H1 (cell line): Measurements from ENCODE around the gene AP3B2. TPM values are rescaled to one million over a fixed set of nuclear protein-coding genes. Genes with fewer than 3 reads are reported as not detected.
A peak's percentile ranks its signal among the peaks of the same experiment; 100 is the strongest.

Source experiments
- CTCF ChIA-PET: fragments of 300-600 bp; sonication (Branson Sonifier 250); formaldehyde crosslinking; loops from one replicate; lab custom pipeline; 2021; ENCODE audit not compliant: partially characterized antibody; lab: Charles Lee
- POLR2A ChIA-PET: fragments of 300-600 bp; sonication (Branson Sonifier 250); formaldehyde crosslinking; loops from one replicate; lab custom pipeline; 2021; ENCODE audit warnings: inconsistent platforms; ENCODE audit not compliant: partially characterized antibody; lab: Charles Lee
- DNase-seq, 2 experiments: peaks; one replicate each; pipeline versions ENCODE4 v3.0.0 to v3.0.0-alpha.2; 2010 to 2022; ENCODE audit warnings: low spot score in 2 of 2, low read depth in 1 of 2, mixed read lengths in 1 of 2
- FAIRE-seq: peaks from 2 replicates; lab custom pipeline; 2011; peaks lifted over from hg19 to GRCh38; lab: Jason Lieb, UNC
- H2AFZ ChIP-seq: 2 replicates; pipeline ENCODE4 v1.8.1; 2012; ENCODE audit warnings: low read length, inconsistent platforms
- H2AK5ac ChIP-seq: 2 replicates; pipeline ENCODE4 v1.6.1; 2013; ENCODE audit warnings: low read depth, low read length
- H2BK120ac ChIP-seq: replicated peaks from 2 replicates; pipeline ENCODE3; 2013; ENCODE audit warnings: low read depth, low read length, inconsistent platforms
- H2BK12ac ChIP-seq: 2 replicates; pipeline ENCODE4 v1.6.1; 2013; ENCODE audit warnings: low read depth, low read length
- H2BK15ac ChIP-seq: 2 replicates; pipeline ENCODE4 v1.6.1; 2013; ENCODE audit warnings: low read length
- H2BK20ac ChIP-seq: 2 replicates; pipeline ENCODE4 v1.6.1; 2013; ENCODE audit warnings: low read length
- H2BK5ac ChIP-seq: 2 replicates; pipeline ENCODE4 v1.6.1; 2013; ENCODE audit warnings: low read depth, low read length
- H3K14ac ChIP-seq: 2 replicates; pipeline ENCODE4 v1.6.1; 2013; ENCODE audit warnings: inconsistent platforms; ENCODE audit not compliant: insufficient read length
- H3K18ac ChIP-seq: 2 replicates; pipeline ENCODE4 v1.6.1; 2013; ENCODE audit warnings: low read length; ENCODE audit errors: extremely low read depth
- H3K23ac ChIP-seq: 2 replicates; pipeline ENCODE4 v1.6.1; 2013; ENCODE audit warnings: inconsistent platforms; ENCODE audit not compliant: insufficient read length
- H3K23me2 ChIP-seq: 2 replicates; pipeline ENCODE4 v1.6.1; 2013; ENCODE audit warnings: low read depth, low read length
- H3K27ac ChIP-seq: 2 replicates; pipeline ENCODE4 v1.6.1; 2011; ENCODE audit warnings: low read depth, low read length, inconsistent platforms
- H3K27me3 ChIP-seq, 4 experiments: replicated peaks in 1 of 4; 1 replicate in 1 of 4; 2 replicates in 3 of 4; pipeline versions ENCODE4 v1.6.1 to v1.8.1; 2011 to 2013; ENCODE audit warnings: low read length in 3 of 4, mild to moderate bottlenecking in 3 of 4, inconsistent platforms in 2 of 4, mixed read lengths in 2 of 4, moderate library complexity in 1 of 4; ENCODE audit not compliant: control insufficient read depth in 3 of 4, insufficient read depth in 3 of 4; ENCODE audit errors: extremely low read depth in 1 of 4
- H3K36me3 ChIP-seq, 4 experiments: 2 replicates each; pipeline versions ENCODE4 v1.6.1 to v1.8.1; 2011 to 2013; ENCODE audit warnings: mild to moderate bottlenecking in 4 of 4, low read length in 3 of 4, moderate library complexity in 2 of 4, control low read depth in 1 of 4, inconsistent platforms in 1 of 4; ENCODE audit not compliant: insufficient read depth in 4 of 4, control insufficient read depth in 2 of 4
- H3K4ac ChIP-seq: replicated peaks from 2 replicates; pipeline ENCODE3; 2013; ENCODE audit warnings: low read length, low read depth, mixed read lengths, inconsistent platforms; ENCODE audit not compliant: insufficient read length
- H3K4me1 ChIP-seq, 4 experiments: replicated peaks in 1 of 4; 1 replicate in 1 of 4; 2 replicates in 3 of 4; pipeline versions ENCODE4 v1.6.1 to v1.8.1; 2011 to 2013; ENCODE audit warnings: low read length in 3 of 4, inconsistent platforms in 2 of 4, mixed read lengths in 1 of 4; ENCODE audit not compliant: insufficient read depth in 4 of 4, control insufficient read depth in 3 of 4
- H3K4me2 ChIP-seq, 2 experiments: 2 replicates each; pipeline versions ENCODE4 v1.6.1 to v1.8.1; 2011 to 2013; ENCODE audit warnings: low read depth in 2 of 2, low read length in 2 of 2, control low read depth in 1 of 2, inconsistent platforms in 1 of 2, mild to moderate bottlenecking in 1 of 2; ENCODE audit not compliant: insufficient read depth in 1 of 2
- H3K4me3 ChIP-seq, 4 experiments: fragments of 200-600, 300-600 bp in 1 of 4; sonication (generic), shearing (Covaris generic), sonication (Bioruptor Twin) in 1 of 4; 2 replicates each; pipeline versions ENCODE4 v1.5.1 to v1.8.1; 2011 to 2016; ENCODE audit warnings: low read length in 4 of 4, low read depth in 3 of 4, control low read depth in 2 of 4, inconsistent platforms in 2 of 4, mild to moderate bottlenecking in 2 of 4, mixed read lengths in 1 of 4, moderate library complexity in 1 of 4; ENCODE audit not compliant: insufficient read depth in 2 of 4; ENCODE audit errors: extremely low read depth in 1 of 4
- H3K56ac ChIP-seq: replicated peaks from 2 replicates; pipeline ENCODE3; 2013; ENCODE audit warnings: low read depth, mild to moderate bottlenecking, mixed read lengths, low read length, inconsistent platforms; ENCODE audit not compliant: insufficient read length
- H3K79me1 ChIP-seq: 2 replicates; pipeline ENCODE4 v1.6.1; 2013; ENCODE audit warnings: low read depth, low read length, control low read depth
- H3K79me2 ChIP-seq, 2 experiments: 2 replicates each; pipeline versions ENCODE4 v1.6.1 to v1.8.1; 2012 to 2013; ENCODE audit warnings: low read length in 2 of 2, mild to moderate bottlenecking in 2 of 2, inconsistent platforms in 1 of 2; ENCODE audit not compliant: insufficient read depth in 2 of 2, control insufficient read depth in 1 of 2
- H3K9ac ChIP-seq, 4 experiments: replicated peaks in 1 of 4; 1 replicate in 1 of 4; 2 replicates in 3 of 4; pipeline versions ENCODE4 v1.6.1 to v1.8.1; 2011 to 2013; ENCODE audit warnings: low read depth in 3 of 4, low read length in 3 of 4, control low read depth in 2 of 4, mild to moderate bottlenecking in 2 of 4, moderate library complexity in 2 of 4, inconsistent platforms in 1 of 4; ENCODE audit errors: extremely low read depth in 1 of 4
- H3K9me3 ChIP-seq, 2 experiments: 2 replicates each; pipeline versions ENCODE4 v1.6.1 to v1.8.1; 2012 to 2013; ENCODE audit warnings: mild to moderate bottlenecking in 2 of 2, moderate library complexity in 2 of 2, control low read depth in 1 of 2, inconsistent platforms in 1 of 2, low read depth in 1 of 2, low read length in 1 of 2, mixed read lengths in 1 of 2; ENCODE audit not compliant: insufficient read depth in 2 of 2
- H4K20me1 ChIP-seq, 2 experiments: replicated peaks in 1 of 2; 2 replicates each; pipeline versions ENCODE3 to v1.8.1; 2011 to 2013; ENCODE audit warnings: inconsistent platforms in 2 of 2, low read length in 2 of 2, mild to moderate bottlenecking in 1 of 2; ENCODE audit not compliant: insufficient read depth in 2 of 2, control insufficient read depth in 1 of 2
- H4K5ac ChIP-seq: 2 replicates; pipeline ENCODE4 v1.6.1; 2013; ENCODE audit warnings: low read length, low read depth, mixed read lengths, inconsistent platforms; ENCODE audit not compliant: insufficient read length
- H4K8ac ChIP-seq: 2 replicates; pipeline ENCODE4 v1.8.0; 2013; ENCODE audit warnings: mild to moderate bottlenecking, moderate library complexity, low read length, inconsistent platforms; ENCODE audit not compliant: insufficient read depth; ENCODE audit errors: extremely low read depth
- H4K91ac ChIP-seq: replicated peaks from 2 replicates; pipeline ENCODE3; 2013; ENCODE audit warnings: low read length, mixed read lengths, inconsistent platforms; ENCODE audit not compliant: insufficient read length
- CHD1 ChIP-seq: IDR thresholded peaks from 2 replicates; pipeline ENCODE4 v1.6.1; 2012; ENCODE audit warnings: low read depth, low read length, improper control_type of control experiment
- RAD21 ChIP-seq, 2 experiments: IDR thresholded peaks in 1 of 2; conservative IDR thresholded peaks in 1 of 2; 2 replicates each; pipeline ENCODE4 v1.6.1; 2011; ENCODE audit warnings: low read depth in 2 of 2, low read length in 2 of 2, improper control_type of control experiment in 1 of 2, inconsistent platforms in 1 of 2, mild to moderate bottlenecking in 1 of 2, moderate library complexity in 1 of 2
- ZNF274 ChIP-seq: IDR thresholded peaks from 2 replicates; pipeline ENCODE4 v1.7.0; 2012; ENCODE audit warnings: low read length, borderline replicate concordance; ENCODE audit errors: extremely low read depth
- WGBS, 2 experiments: shearing (Covaris generic) in 1 of 2; methylation state at CpG; one replicate each; pipeline versions ENCODE4 v1.1.6 to v1.1.7; 2013 to 2015; ENCODE audit warnings: low lambda C conversion rate in 2 of 2, mixed read lengths in 2 of 2, inconsistent platforms in 1 of 2, low coverage in 1 of 2, missing lambda C conversion rate in 1 of 2; ENCODE audit not compliant: insufficient replicate concordance in 2 of 2, insufficient coverage in 1 of 2, insufficient read length in 1 of 2; ENCODE audit errors: extremely low coverage in 1 of 2, missing lambda C conversion rate in 1 of 2; 5-methylcytosine and 5-hydroxymethylcytosine counted together
- polyA plus RNA-seq, 7 experiments: library from polyadenylated mRNA; depleted of rRNA in 3 of 7; stranded (reverse) in 5 of 7; unstranded in 2 of 7; fragments of >200 nt in 5 of 7; fragments of 200-250 nt in 2 of 7; gene quantifications; 1 replicate in 5 of 7; 2 replicates in 1 of 7; 4 replicates in 1 of 7; pipeline versions ENCODE4 v1.2.1 to v1.2.3, GENCODE V29; 2011 to 2013; ENCODE audit warnings: missing spikeins in 2 of 7, mixed read lengths in 2 of 7
- total RNA-seq: library from RNA; stranded (reverse); fragmentation: NEBNext Ultra II Directional; extraction: Animal tissue kit (Norgen Biotek cat#: 25700); gene quantifications from 2 replicates; pipeline ENCODE4 v1.2.1, GENCODE V29; 2021

The AP3B2 gene
- total and polyA plus RNA-seq, 2 of the 8 experiments (the other 6 are each of a cell fraction or from before 2014, with no cell fraction given): 21.8 to 25.7 TPM

GRCh38 chr15:82621970-82622369 is 87.7 kb downstream of the AP3B2 start:
- FAIRE-seq (no peak), DNase-seq (no peak)
- Histone ChIP-seq H3K27me3 (no peaks in the 10 kb centered on the region), H4K91ac (no peak overlapping the region), H4K8ac (no peak overlapping the region), H2BK120ac (no peak overlapping the region), H3K4me2 (no peak overlapping the region), H2BK20ac (no peak overlapping the region), H4K5ac (no peak overlapping the region), H3K56ac (no peak overlapping the region), H2BK12ac (no peak overlapping the region), H2AK5ac (no peak overlapping the region), H2AFZ (no peak overlapping the region), H3K4me3 (no peak overlapping the region), H3K9ac (no peak overlapping the region), H3K18ac (no peak overlapping the region), H3K4me1 (no peaks in the 10 kb centered on the region), H2BK15ac (no peak overlapping the region), H3K36me3 (no peaks in the 10 kb centered on the region), H4K20me1 (no peaks in the 10 kb centered on the region), H3K14ac (no peak overlapping the region), H2BK5ac (no peak overlapping the region), H3K4ac (no peak overlapping the region), H3K9me3 (no peaks in the 10 kb centered on the region), H3K23me2 (no peaks in the 10 kb centered on the region), H3K23ac (no peak overlapping the region), H3K79me1 (no peaks in the 10 kb centered on the region), H3K79me2 (no peaks in the 10 kb centered on the region), H3K27ac (no peak overlapping the region)
- POLR2A ChIA-PET: interaction anchor here (1.1 to 2.6 kb wide), 3 partner anchors 9 to 84 kb away, joined by 3 to 10 read pairs (median 7); partner anchors contain the start of gene RPS17
- CTCF ChIA-PET: interaction anchor here (0.5 to 2.1 kb wide), 17 partner anchors 8 to 949 kb away, joined by 3 to 9 read pairs (median 4); no protein-coding TSS in a partner anchor
- WGBS, 2 experiments: 76% methylated on average over 1 of the region's 1 CpG; no CpG with 5 or more reads in 1 of the 2 experiments
- TF ChIP-seq ZNF274: no peak
- peak; percentile 35 to 39; a peak in 2 of 4 replicates for TF ChIP-seq RAD21 (IDR thresholded peaks at IDR 0.05 in 1 of 2, conservative IDR thresholded peaks at IDR 0.05 in 1 of 2; ENCODE audit: low read depth in 2 of 2, low read length in 2 of 2)
- TF ChIP-seq CHD1: no peak
